Prostate gland (tissue), 2 donors: ENCODE data around the gene NOTO. TPM values are rescaled to one million over a fixed set of nuclear protein-coding genes. Genes with fewer than 3 reads are reported as not detected.
"Not testable (repeated sequence)": the region's sequence is repeated elsewhere in the genome, so short reads cannot be mapped to it uniquely, and the experiment has no call there.

ENCODE experiments used
- DNase-seq: peaks from one replicate; pipeline ENCODE4 v3.0.0-alpha.2; 2019; ENCODE audit warnings: low spot score
- H3K27ac ChIP-seq, 2 donors: fragments of 200-600 bp; sonication (generic); 2 replicates each; pipeline ENCODE4 v1.5.1; 2017 to 2019
- H3K27me3 ChIP-seq: fragments of 200-600 bp; sonication (generic); replicated peaks from 2 replicates; pipeline ENCODE4 v1.5.1; 2019; ENCODE audit not compliant: insufficient read depth
- H3K36me3 ChIP-seq, 2 donors: fragments of 200-600 bp; sonication (generic); 1 replicate in 1 of 2; 2 replicates in 1 of 2; pipeline versions ENCODE4 v1.5.1 to v1.8.1; 2017 to 2019
- H3K4me1 ChIP-seq: fragments of 200-600 bp; sonication (generic); replicated peaks from 2 replicates; pipeline ENCODE4 v1.5.1; 2019
- H3K4me3 ChIP-seq, 2 donors: fragments of 200-600 bp; sonication (generic); 2 replicates each; pipeline ENCODE4 v1.5.1; 2017 to 2019
- H3K9me3 ChIP-seq: fragments of 200-600 bp; sonication (generic); 2 replicates; pipeline ENCODE4 v1.5.1; 2017
- POLR2A ChIP-seq: fragments of 450-650 bp; IDR thresholded peaks from one replicate; pipeline ENCODE4 v1.6.1; 2016; ENCODE audit warnings: antibody characterized with exemption, mild to moderate bottlenecking
- POLR2AphosphoS5 ChIP-seq: sonication (generic); formaldehyde crosslinking; IDR thresholded peaks from one replicate; pipeline ENCODE4 v1.6.1; 2017; ENCODE audit warnings: antibody characterized with exemption
- WGBS: methylation state at CpG from one replicate; pipeline ENCODE4 v1.1.5; 2018; 5-methylcytosine and 5-hydroxymethylcytosine counted together
- intact Hi-C: fragments of 100-400 bp; cut with DNase I; formaldehyde crosslinking; loops from one replicate; pipeline ENCODE4 v1.14.2; 2022
- total RNA-seq, 2 donors: library from RNA; depleted of rRNA; stranded (reverse); fragments of >200 nt; gene quantifications; one replicate each; pipeline ENCODE4 v1.1.0, GENCODE V29; 2016
- TF ChIP-seq, protein P1 (sequence below), 4 experiments: fragments of 200-600 bp in 2 of 4; fragments of 450-650 bp in 2 of 4; sonication (generic) in 2 of 4; IDR thresholded peaks; 1 replicate in 3 of 4; 2 replicates in 1 of 4; pipeline ENCODE4 v1.5.1; 2016 to 2019; ENCODE audit warnings: antibody characterized with exemption in 4 of 4, mild to moderate bottlenecking in 2 of 4, moderate library complexity in 2 of 4

The NOTO gene
- total RNA-seq, 2 donors from 2014 or later = not detected

DNA sequence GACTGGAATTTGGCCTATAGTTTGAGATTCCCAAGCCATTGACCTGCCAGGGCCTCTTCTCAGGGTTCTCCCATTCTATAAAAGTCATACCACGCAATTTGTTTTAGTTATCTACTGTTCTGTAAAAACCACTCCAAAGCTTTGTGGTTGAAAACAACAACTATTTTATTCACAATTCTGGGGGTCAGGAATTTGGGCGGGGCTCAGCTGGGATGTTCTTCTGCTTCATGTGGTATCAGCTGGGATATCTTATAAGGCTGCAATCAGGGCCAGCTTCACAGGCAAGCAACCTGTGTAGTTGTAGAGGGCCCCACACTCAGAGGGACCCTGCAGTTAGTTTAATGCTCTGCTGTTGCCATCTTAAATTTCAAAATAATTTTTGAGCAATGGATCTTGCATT lies 16.4 kb upstream of the NOTO start:
- Histone ChIP-seq H3K36me3 (no peaks in the 10 kb centered on the region), H3K4me3 (no peak overlapping the region), H3K9me3 (no peaks in the 10 kb centered on the region), H3K27ac (no peak overlapping the region), H3K4me1 (no peaks in the 10 kb centered on the region), H3K27me3 (no peaks in the 10 kb centered on the region)
- intact Hi-C loops = no loop called here
- WGBS = 80% methylated on average over 2 of the region's 2 CpGs
- no peak for TF ChIP-seq POLR2A
- TF ChIP-seq, protein P1, sequence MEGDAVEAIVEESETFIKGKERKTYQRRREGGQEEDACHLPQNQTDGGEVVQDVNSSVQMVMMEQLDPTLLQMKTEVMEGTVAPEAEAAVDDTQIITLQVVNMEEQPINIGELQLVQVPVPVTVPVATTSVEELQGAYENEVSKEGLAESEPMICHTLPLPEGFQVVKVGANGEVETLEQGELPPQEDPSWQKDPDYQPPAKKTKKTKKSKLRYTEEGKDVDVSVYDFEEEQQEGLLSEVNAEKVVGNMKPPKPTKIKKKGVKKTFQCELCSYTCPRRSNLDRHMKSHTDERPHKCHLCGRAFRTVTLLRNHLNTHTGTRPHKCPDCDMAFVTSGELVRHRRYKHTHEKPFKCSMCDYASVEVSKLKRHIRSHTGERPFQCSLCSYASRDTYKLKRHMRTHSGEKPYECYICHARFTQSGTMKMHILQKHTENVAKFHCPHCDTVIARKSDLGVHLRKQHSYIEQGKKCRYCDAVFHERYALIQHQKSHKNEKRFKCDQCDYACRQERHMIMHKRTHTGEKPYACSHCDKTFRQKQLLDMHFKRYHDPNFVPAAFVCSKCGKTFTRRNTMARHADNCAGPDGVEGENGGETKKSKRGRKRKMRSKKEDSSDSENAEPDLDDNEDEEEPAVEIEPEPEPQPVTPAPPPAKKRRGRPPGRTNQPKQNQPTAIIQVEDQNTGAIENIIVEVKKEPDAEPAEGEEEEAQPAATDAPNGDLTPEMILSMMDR (IDR thresholded peaks at IDR 0.05) = no peak
- no peak for TF ChIP-seq POLR2AphosphoS5
- no peak for DNase-seq

DNA sequence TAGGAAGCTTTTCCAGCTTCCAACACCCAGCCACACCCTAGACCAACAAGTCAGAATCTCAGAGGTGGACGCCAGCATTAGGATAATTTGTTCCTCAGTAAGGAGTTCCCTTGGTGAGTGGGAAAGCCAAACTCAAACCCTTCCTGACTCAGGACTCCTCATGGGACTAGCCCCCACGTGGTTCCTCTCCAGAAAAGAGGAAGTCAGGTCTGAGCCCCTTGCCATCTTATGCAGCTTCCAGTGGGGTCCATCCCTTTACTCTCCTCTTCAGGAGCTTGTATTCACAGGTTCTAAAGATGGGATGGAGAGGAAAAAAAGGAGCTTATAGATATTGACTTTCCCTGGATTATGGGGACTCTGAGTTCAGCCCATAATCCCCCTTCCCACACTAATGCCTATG lies 14.8 kb upstream of the NOTO start:
- Histone ChIP-seq H3K27me3 (no peaks in the 10 kb centered on the region), H3K4me3 (no peak overlapping the region), H3K9me3 (no peaks in the 10 kb centered on the region), H3K36me3 (no peaks in the 10 kb centered on the region), H3K4me1 (no peaks in the 10 kb centered on the region), H3K27ac (no peak overlapping the region)
- 41% methylated on average over 2 of the region's 2 CpGs for WGBS
- intact Hi-C loops = no loop called here
- no peak for TF ChIP-seq POLR2AphosphoS5
- TF ChIP-seq, protein P1 (IDR thresholded peaks at IDR 0.05) = no peak
- TF ChIP-seq POLR2A = no peak
- no peak for DNase-seq

DNA sequence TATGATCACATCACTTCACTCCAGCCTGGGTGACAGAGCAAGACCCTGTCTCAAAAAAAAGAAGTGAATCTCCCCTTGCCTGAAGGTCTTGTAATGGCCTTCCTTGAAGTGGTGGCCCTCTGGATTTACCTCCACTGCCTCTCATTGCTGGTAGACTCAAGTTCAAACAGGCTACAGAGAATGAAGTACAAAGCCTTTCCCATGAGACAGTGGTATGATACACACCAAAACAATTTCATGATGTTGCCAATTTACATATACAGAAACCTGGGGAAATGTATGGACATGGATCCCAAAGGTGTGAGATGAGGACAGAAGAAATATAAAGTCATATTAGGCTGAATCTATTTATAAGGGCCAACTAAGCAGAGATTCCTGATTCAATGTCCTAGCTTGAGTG lies 4.8 kb upstream of the NOTO start:
- TF ChIP-seq POLR2AphosphoS5 (no peak), POLR2A (no peak)
- TF ChIP-seq, protein P1 (IDR thresholded peaks at IDR 0.05) = no peak
- Histone ChIP-seq H3K9me3 (no peaks in the 10 kb centered on the region), H3K27me3 (no peaks in the 10 kb centered on the region), H3K36me3 (no peaks in the 10 kb centered on the region), H3K4me1 (peaks cover under 1% of the 10 kb centered on the region), H3K27ac (no peak overlapping the region), H3K4me3 (no peak overlapping the region)
- no peak for DNase-seq
- intact Hi-C loops = no loop called here

DNA sequence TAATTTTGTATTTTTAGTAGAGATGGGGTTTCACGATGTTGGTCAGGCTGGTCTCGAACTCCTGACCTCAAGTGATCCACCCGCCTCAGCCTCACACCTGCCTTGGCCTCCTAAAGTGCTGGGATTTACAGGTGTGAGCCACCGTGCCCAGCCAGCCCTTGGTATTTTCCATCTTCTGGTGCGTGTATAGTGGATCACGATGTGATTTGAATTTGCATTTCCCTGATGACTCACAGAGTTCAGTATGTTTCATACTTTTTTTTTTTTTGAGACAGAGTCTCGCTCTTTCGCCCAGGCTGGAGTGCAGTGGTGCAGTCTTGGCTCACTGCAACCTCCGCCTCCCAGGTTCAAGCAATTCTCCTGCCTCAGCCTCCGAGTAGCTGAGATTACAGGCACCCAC lies 2.1 kb upstream of the NOTO start:
- H3K27me3 ChIP-seq, H3K4me1 ChIP-seq, intact Hi-C loops, H3K4me3 ChIP-seq, H3K27ac ChIP-seq, DNase-seq, H3K36me3 ChIP-seq, H3K9me3 ChIP-seq: not testable (repeated sequence)
- 91% methylated on average over 10 of the region's 10 CpGs for whole genome bisulfite sequencing

DNA sequence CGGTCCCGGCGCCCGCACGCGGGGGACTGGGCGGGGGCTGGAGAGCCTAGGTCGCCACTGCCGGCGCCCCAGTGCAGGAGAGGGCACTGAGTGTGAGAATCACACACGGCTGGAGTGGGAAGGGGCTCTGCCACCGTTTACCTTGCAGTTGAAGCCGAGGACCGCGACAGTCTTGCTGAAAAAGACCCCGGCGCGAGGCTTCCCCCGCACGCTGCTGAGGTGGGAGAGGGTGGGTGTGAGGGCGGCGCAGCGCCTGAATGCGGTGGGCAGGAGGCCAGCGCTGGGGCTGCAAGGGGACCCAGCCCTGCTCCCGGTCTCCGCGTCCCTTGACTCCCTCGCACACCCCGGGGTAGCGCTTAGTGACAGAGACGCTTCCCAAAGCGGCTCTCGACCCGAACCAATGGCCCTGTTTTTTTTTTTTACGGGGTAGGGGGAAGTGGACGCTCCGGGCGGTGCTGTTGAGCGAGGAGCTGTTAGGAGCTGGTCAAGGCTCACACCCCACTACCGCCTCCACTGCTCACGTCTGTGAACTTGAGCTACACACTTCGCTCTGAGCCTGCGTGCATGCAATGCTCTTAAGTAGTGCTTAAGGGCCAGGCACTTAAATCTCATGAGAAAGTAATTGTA lies 794 bp downstream of the NOTO start:
- intact Hi-C loops = no loop called here
- H3K4me3 ChIP-seq = peak overlapping the region in 1 of 2 donors; percentile 27
- H3K36me3 ChIP-seq = no peaks in the 10 kb centered on the region
- WGBS = 4% methylated on average over 44 of the region's 44 CpGs
- H3K4me1 ChIP-seq = peaks cover 4% of the 10 kb centered on the region
- TF ChIP-seq, protein P1 (IDR thresholded peaks at IDR 0.05) = no peak
- TF ChIP-seq POLR2AphosphoS5 (no peak), POLR2A (no peak)
- no peaks in the 10 kb centered on the region for H3K9me3 ChIP-seq
- no peaks in the 10 kb centered on the region for H3K27me3 ChIP-seq
- no peak overlapping the region for H3K27ac ChIP-seq
- no peak for DNase-seq
